ENCODE data around the gene FLCN. TPM values are rescaled to one million over a fixed set of nuclear protein-coding genes. Genes with fewer than 3 reads are reported as not detected.

Gene FLCN
- total RNA-seq, 2 experiments from 2014 or later: 21.3 to 22.7 TPM

Other genes with a start within 250 kb of the FLCN start
- 100 to 1,000 TPM; 130 to 143 TPM for gene MPRIP, start 194.7 kb downstream of the FLCN start, total RNA-seq
- gene PLD6, start 30.8 kb downstream of the FLCN start, total RNA-seq: 10 to 100 TPM; 19.4 to 19.5 TPM
- gene COPS3, start 44.1 kb upstream of the FLCN start, total RNA-seq: 100 to 1,000 TPM; 133 to 141 TPM
- gene NT5M, start 66.2 kb upstream of the FLCN start, total RNA-seq: 1 to 10 TPM; 6.1 to 6.5 TPM
- gene MED9, start 239.8 kb upstream of the FLCN start, total RNA-seq: 10 to 100 TPM; 13.8 to 15.0 TPM